CD4-positive, alpha-beta T cell (primary cell): ENCODE results near the gene SRR. TPM values are rescaled to one million over a fixed set of nuclear protein-coding genes. Genes with fewer than 3 reads are reported as not detected.

Source experiments
- ATAC-seq: fragments of 200-7000 bp; cut with Tn5 transposase; one replicate; pipeline ENCODE4 v1.10.0; 2022; ENCODE audit warnings: mild to moderate bottlenecking; ENCODE audit not compliant: poor library complexity
- CTCF ChIA-PET: fragments of 350-600 bp; sonication (Branson Sonifier 250); formaldehyde crosslinking; loops from one replicate; lab custom pipeline; 2021; ENCODE audit warnings: antibody characterized with exemption, inconsistent platforms; lab: Charles Lee
- POLR2A ChIA-PET: fragments of 350-600 bp; sonication (Branson Sonifier 250); formaldehyde crosslinking; loops from one replicate; lab custom pipeline; 2021; ENCODE audit warnings: antibody characterized with exemption, inconsistent platforms; lab: Charles Lee
- DNase-seq, 14 experiments: peaks; one replicate each; pipeline ENCODE4 v3.0.0-alpha.2; 2013 to 2020; ENCODE audit warnings: mixed read lengths in 2 of 14
- H3K27ac ChIP-seq, 2 donors: one replicate each; pipeline versions ENCODE4 v1.5.1 to v1.7.0; 2013; ENCODE audit warnings: low read length in 2 of 2, low read depth in 1 of 2, mild to moderate bottlenecking in 1 of 2
- H3K27me3 ChIP-seq, 2 experiments: 1 replicate in 1 of 2; 2 replicates in 1 of 2; pipeline versions ENCODE4 v1.6.1 to v1.7.0; 2013; ENCODE audit warnings: low read length in 2 of 2, control low read depth in 1 of 2, mild to moderate bottlenecking in 1 of 2, moderate library complexity in 1 of 2; ENCODE audit not compliant: insufficient read depth in 2 of 2, control insufficient read depth in 1 of 2
- H3K36me3 ChIP-seq: one replicate; pipeline ENCODE4 v1.6.1; 2013; ENCODE audit warnings: low read length, control low read depth; ENCODE audit not compliant: insufficient read depth
- H3K4me1 ChIP-seq: one replicate; pipeline ENCODE4 v1.6.1; 2013; ENCODE audit warnings: low read length, control low read depth; ENCODE audit not compliant: insufficient read depth
- H3K4me3 ChIP-seq: one replicate; pipeline ENCODE4 v1.5.1; 2013; ENCODE audit warnings: mild to moderate bottlenecking, low read length, moderate library complexity
- H3K9me3 ChIP-seq, 2 experiments: 1 replicate in 1 of 2; 2 replicates in 1 of 2; pipeline versions ENCODE4 v1.6.1 to v1.7.0; 2013; ENCODE audit warnings: low read length in 2 of 2, mild to moderate bottlenecking in 2 of 2, control low read depth in 1 of 2, moderate library complexity in 1 of 2; ENCODE audit not compliant: control insufficient read depth in 1 of 2, insufficient read depth in 1 of 2
- H3K27ac Mint-ChIP-seq: one replicate; pipeline ENCODE4 v1.8.0; 2020; ENCODE audit warnings: mixed read lengths
- H3K27me3 Mint-ChIP-seq: one replicate; pipeline ENCODE4 v1.8.0; 2021; ENCODE audit warnings: mixed read lengths
- H3K36me3 Mint-ChIP-seq: one replicate; pipeline ENCODE4 v1.8.0; 2021; ENCODE audit warnings: low read depth, mixed read lengths
- H3K4me1 Mint-ChIP-seq: one replicate; pipeline ENCODE4 v1.8.0; 2021; ENCODE audit warnings: low read depth, mixed read lengths
- H3K4me3 Mint-ChIP-seq: one replicate; pipeline ENCODE4 v1.8.0; 2020; ENCODE audit warnings: mild to moderate bottlenecking, mixed read lengths
- H3K9me3 Mint-ChIP-seq: one replicate; pipeline ENCODE4 v1.8.0; 2020; ENCODE audit warnings: mixed read lengths
- CTCF ChIP-seq: fragments of 200-600 bp; IDR thresholded peaks from one replicate; pipeline ENCODE4 v1.8.0; 2022; ENCODE audit warnings: antibody characterized with exemption, mild to moderate bottlenecking
- intact Hi-C, 2 experiments: fragments of 100-400 bp; cut with DNase I in 1 of 2; cut with micrococcal nuclease in 1 of 2; formaldehyde crosslinking; loops; one replicate each; pipeline versions ENCODE4 v1.15.1 to v1.9.0; 2023 to 2025; cut with DNase I, micrococcal nuclease
- total RNA-seq, 174 experiments: library from RNA in 2 of 174; stranded (reverse) in 2 of 174; gene quantifications; one replicate each; pipeline ENCODE4 v1.2.3 and lab custom pipeline; 2021 to 2026

The SRR gene
- total RNA-seq, 2 experiments from 2014 or later: 2.5 to 2.8 TPM

GRCh38 chr17:2289878-2290478 is 13.8 kb upstream of the SRR start:
- POLR2A ChIA-PET: no interaction called here

GRCh38 chr17:2292100-2292499 is 11.7 kb upstream of the SRR start:
- POLR2A ChIA-PET: no interaction called here
- Histone ChIP-seq H3K27ac (no peak overlapping the region), H3K27me3 (no peaks in the 10 kb centered on the region), H3K9me3 (no peaks in the 10 kb centered on the region), H3K4me1 (peaks cover 6% of the 10 kb centered on the region), H3K4me3 (no peak overlapping the region), H3K36me3 (peaks cover 81% of the 10 kb centered on the region)
- H3K9me3 Mint-ChIP-seq: no peaks in the 10 kb centered on the region
- TF ChIP-seq CTCF: no peak
- H3K4me1 Mint-ChIP-seq: peaks cover 31% of the 10 kb centered on the region
- peaks cover 94% of the 10 kb centered on the region for H3K36me3 Mint-ChIP-seq
- DNase-seq (no peak), ATAC-seq (no peak)
- no peak overlapping the region for H3K4me3 Mint-ChIP-seq
- H3K27ac Mint-ChIP-seq: no peak overlapping the region
- CTCF ChIA-PET: no interaction called here
- no peaks in the 10 kb centered on the region for H3K27me3 Mint-ChIP-seq
- intact Hi-C loops: no loop called here

More at GRCh38 chr17:2289878-2290478, 13.8 kb upstream of the SRR start:
- intact Hi-C loops: loop anchor here in 1 of 2 experiments (10.0 kb wide), 2 partner anchors 405 to 565 kb away; partner anchors contain the start of gene WDR81
- Histone ChIP-seq H3K36me3 (peaks cover 75% of the 10 kb centered on the region), H3K27ac (no peak overlapping the region), H3K27me3 (no peaks in the 10 kb centered on the region), H3K4me3 (no peak overlapping the region), H3K9me3 (no peaks in the 10 kb centered on the region), H3K4me1 (no peaks in the 10 kb centered on the region)
- peaks cover 91% of the 10 kb centered on the region for H3K36me3 Mint-ChIP-seq
- ATAC-seq: no peak
- no peak for TF ChIP-seq CTCF
- DNase-seq: no peak
- no peaks in the 10 kb centered on the region for H3K9me3 Mint-ChIP-seq
- no peak overlapping the region for H3K4me3 Mint-ChIP-seq
- H3K27me3 Mint-ChIP-seq: no peaks in the 10 kb centered on the region
- CTCF ChIA-PET: no interaction called here
- H3K4me1 Mint-ChIP-seq: peaks cover 15% of the 10 kb centered on the region
- H3K27ac Mint-ChIP-seq: no peak overlapping the region

- no peak overlapping the region for H3K27ac ChIP-seq
- CTCF ChIA-PET: interaction anchor here (1.0 kb wide), 1 partner anchor 240 kb away, joined by 3 read pairs; no protein-coding TSS in a partner anchor
- no peak overlapping the region for H3K4me3 ChIP-seq
- H3K36me3 ChIP-seq: peaks cover 87% of the 10 kb centered on the region
- no peaks in the 10 kb centered on the region for H3K9me3 ChIP-seq
- Mint-ChIP-seq H3K4me1 (peaks cover 55% of the 10 kb centered on the region), H3K27me3 (no peaks in the 10 kb centered on the region), H3K27ac (no peak overlapping the region), H3K36me3 (peaks cover 95% of the 10 kb centered on the region), H3K4me3 (no peak overlapping the region), H3K9me3 (no peaks in the 10 kb centered on the region)
- peaks cover 6% of the 10 kb centered on the region for H3K4me1 ChIP-seq
- no peaks in the 10 kb centered on the region for H3K27me3 ChIP-seq
- POLR2A ChIA-PET: no interaction called here
- intact Hi-C loops: no loop called here
- DNase-seq: no peak
- no peak for ATAC-seq
- no peak for TF ChIP-seq CTCF
Measured at GRCh38 chr17:2295575-2295974, 8.2 kb upstream of the SRR start.
